Activated T-cell treated with anti-CD3 and anti-CD28 coated beads, Interleukin-2, amount 50 U/mL, for 1 hour (primary cell): Measurements from ENCODE around the gene COL21A1.
"Not testable (repeated sequence)": the region's sequence is repeated elsewhere in the genome, so short reads cannot be mapped to it uniquely, and the experiment has no call there.

ENCODE experiments used
- DNase-seq: peaks from one replicate; pipeline ENCODE4 v3.0.0-alpha.2; 2020

COL21A1 gene

GRCh38 chr6:56246881-56247653 lies at the start of gene COL21A1:
TSS of gene COL21A1 (minus strand) at chr6:56247580. CDS start at chr6:56182618, 64,962 bp downstream.
- no peak for DNase-seq

- DNase-seq: no peak
These were observed 46.4 kb upstream of the COL21A1 start for GRCh38 chr6:56293781-56294180.

GRCh38 chr6:56292505-56293181 lies 45.3 kb upstream of the COL21A1 start:
- DNase-seq: no peak

GRCh38 chr6:56291302-56291917 lies 44.0 kb upstream of the COL21A1 start:
- DNase-seq: no peak

- DNase-seq: no peak
These were observed 42.3 kb upstream of the COL21A1 start for GRCh38 chr6:56289721-56290120.

- no peak for DNase-seq
These were observed 41.0 kb upstream of the COL21A1 start for GRCh38 chr6:56288347-56288746.

- no peak for DNase-seq
These were observed 35.0 kb upstream of the COL21A1 start for GRCh38 chr6:56282391-56282790.

- DNase-seq: no peak
These were observed 32.7 kb upstream of the COL21A1 start for GRCh38 chr6:56280126-56280525.

GRCh38 chr6:56279331-56280080 lies 32.1 kb upstream of the COL21A1 start:
- no peak for DNase-seq

GRCh38 chr6:56278171-56278591 lies 30.8 kb upstream of the COL21A1 start:
- DNase-seq: no peak

GRCh38 chr6:56270812-56271441 lies 23.5 kb upstream of the COL21A1 start:
- no peak for DNase-seq

- no peak for DNase-seq
These were observed 20.9 kb upstream of the COL21A1 start for GRCh38 chr6:56268266-56268665.

GRCh38 chr6:56266011-56266410 lies 18.6 kb upstream of the COL21A1 start:
- no peak for DNase-seq

- no peak for DNase-seq
These were observed 16.4 kb upstream of the COL21A1 start for GRCh38 chr6:56263596-56264315.

GRCh38 chr6:56260593-56260992 lies 13.2 kb upstream of the COL21A1 start:
- DNase-seq: not testable (repeated sequence)

- no peak for DNase-seq
These were observed 12.1 kb upstream of the COL21A1 start for GRCh38 chr6:56259234-56260077.

GRCh38 chr6:56255349-56255748 lies 8.0 kb upstream of the COL21A1 start:
- DNase-seq: no peak

- no peak for DNase-seq
These were observed 2.9 kb upstream of the COL21A1 start for GRCh38 chr6:56250266-56250665.

- DNase-seq: no peak
These were observed 308 bp upstream of the COL21A1 start for GRCh38 chr6:56247654-56248122.

GRCh38 chr6:56246541-56246880 lies 869 bp downstream of the COL21A1 start:
- no peak for DNase-seq

- DNase-seq: no peak
These were observed 1.5 kb downstream of the COL21A1 start for GRCh38 chr6:56245903-56246351.
